22Rv1 (cell line): ENCODE measurements around the gene NOS1AP.

Experiments used
- ZFX ChIP-seq: fragments of 450-650 bp; IDR thresholded peaks from 2 replicates; pipeline ENCODE4 v1.6.1; 2017; ENCODE audit warnings: antibody characterized with exemption, borderline replicate concordance
- TF ChIP-seq, protein P1 (sequence below): fragments of 450-650 bp; IDR thresholded peaks from 2 replicates; pipeline ENCODE4 v1.5.1; 2017; ENCODE audit warnings: mild to moderate bottlenecking

DNA sequence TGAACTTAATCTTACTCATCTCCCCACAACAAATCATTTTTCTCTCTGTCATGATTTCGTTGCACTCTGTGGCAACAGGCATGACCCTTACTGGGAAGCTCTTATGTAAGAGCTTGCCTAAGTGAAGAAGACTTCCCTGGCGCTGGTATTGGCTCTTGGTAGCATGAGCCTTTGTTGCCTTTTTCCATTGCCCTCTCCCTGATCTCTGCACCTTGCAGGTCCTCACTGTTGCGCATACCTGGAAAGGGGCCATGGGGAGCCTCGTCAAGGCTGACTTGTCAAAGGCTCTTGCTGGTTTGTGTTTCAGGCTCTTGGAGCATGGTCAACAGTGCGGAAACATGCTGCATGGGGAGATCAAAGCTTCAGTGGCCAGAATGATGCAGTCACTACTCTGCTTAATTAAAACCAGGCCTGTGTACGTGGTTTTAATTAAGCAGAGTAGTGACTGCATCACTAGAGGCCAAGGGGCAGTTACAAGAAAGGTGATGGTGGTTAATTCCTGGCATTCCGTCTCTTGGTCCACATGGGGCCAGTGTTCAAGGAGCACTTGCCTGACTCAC, 165.8 kb downstream of the NOS1AP start:
- no peak for TF ChIP-seq ZFX
- TF ChIP-seq, protein P1, sequence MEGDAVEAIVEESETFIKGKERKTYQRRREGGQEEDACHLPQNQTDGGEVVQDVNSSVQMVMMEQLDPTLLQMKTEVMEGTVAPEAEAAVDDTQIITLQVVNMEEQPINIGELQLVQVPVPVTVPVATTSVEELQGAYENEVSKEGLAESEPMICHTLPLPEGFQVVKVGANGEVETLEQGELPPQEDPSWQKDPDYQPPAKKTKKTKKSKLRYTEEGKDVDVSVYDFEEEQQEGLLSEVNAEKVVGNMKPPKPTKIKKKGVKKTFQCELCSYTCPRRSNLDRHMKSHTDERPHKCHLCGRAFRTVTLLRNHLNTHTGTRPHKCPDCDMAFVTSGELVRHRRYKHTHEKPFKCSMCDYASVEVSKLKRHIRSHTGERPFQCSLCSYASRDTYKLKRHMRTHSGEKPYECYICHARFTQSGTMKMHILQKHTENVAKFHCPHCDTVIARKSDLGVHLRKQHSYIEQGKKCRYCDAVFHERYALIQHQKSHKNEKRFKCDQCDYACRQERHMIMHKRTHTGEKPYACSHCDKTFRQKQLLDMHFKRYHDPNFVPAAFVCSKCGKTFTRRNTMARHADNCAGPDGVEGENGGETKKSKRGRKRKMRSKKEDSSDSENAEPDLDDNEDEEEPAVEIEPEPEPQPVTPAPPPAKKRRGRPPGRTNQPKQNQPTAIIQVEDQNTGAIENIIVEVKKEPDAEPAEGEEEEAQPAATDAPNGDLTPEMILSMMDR: no peak
